Right lobe of liver (tissue), 6 donors: Measurements from ENCODE around the gene ZNF91. TPM values are rescaled to one million over a fixed set of nuclear protein-coding genes. Genes with fewer than 3 reads are reported as not detected.

Experiments
- ATAC-seq, 4 donors: fragments of 200-7000 bp; cut with Tn5 transposase; one replicate each; pipeline ENCODE4 v1.9.1; 2020; ENCODE audit warnings: mild to moderate bottlenecking in 4 of 4, moderate library complexity in 4 of 4
- DNase-seq, 3 donors: peaks; one replicate each; pipeline ENCODE4 v3.0.0-alpha.2; 2020
- H3K27ac ChIP-seq, 3 donors: fragments of 200-600 bp; one replicate each; pipeline ENCODE4 v1.8.0; 2022
- H3K27me3 ChIP-seq, 2 donors: fragments of 200-600 bp; one replicate each; pipeline ENCODE4 v1.8.0; 2022
- H3K36me3 ChIP-seq, 4 donors: fragments of 200-600 bp; sonication (generic) in 1 of 4; one replicate each; pipeline versions ENCODE4 v1.5.1 to v1.8.0; 2017 to 2022; ENCODE audit warnings: control low read depth in 1 of 4
- H3K4me1 ChIP-seq, 4 donors: fragments of 200-600 bp; sonication (generic) in 1 of 4; one replicate each; pipeline versions ENCODE4 v1.5.1 to v1.8.0; 2017 to 2022; ENCODE audit warnings: control low read depth in 1 of 4
- H3K4me3 ChIP-seq, 3 donors: fragments of 200-600 bp; one replicate each; pipeline ENCODE4 v1.8.0; 2022
- H3K9me3 ChIP-seq, 4 donors: fragments of 200-600 bp; sonication (generic) in 1 of 4; one replicate each; pipeline versions ENCODE4 v1.5.1 to v1.8.0; 2017 to 2022; ENCODE audit warnings: control low read depth in 1 of 4
- CTCF ChIP-seq, 4 donors: fragments of 200-600 bp in 3 of 4; fragments of 450-650 bp in 1 of 4; IDR thresholded peaks; one replicate each; pipeline versions ENCODE4 v1.5.1 to v1.8.0; 2016 to 2022; ENCODE audit warnings: antibody characterized with exemption in 4 of 4, mild to moderate bottlenecking in 2 of 4
- POLR2A ChIP-seq: fragments of 450-650 bp; IDR thresholded peaks from one replicate; pipeline ENCODE4 v1.6.1; 2017; ENCODE audit warnings: antibody characterized with exemption, mild to moderate bottlenecking
- WGBS: methylation state at CpG from one replicate; pipeline ENCODE4 v1.1.6; 2018; ENCODE audit warnings: low coverage, low lambda C conversion rate; ENCODE audit not compliant: insufficient coverage; ENCODE audit errors: missing lambda C conversion rate; 5-methylcytosine and 5-hydroxymethylcytosine counted together
- intact Hi-C, 2 donors: fragments of 100-400 bp; cut with DNase I; formaldehyde crosslinking; loops; one replicate each; pipeline versions ENCODE4 v1.11.2 to v1.14.1; 2022
- total RNA-seq, 6 experiments: library from RNA; depleted of rRNA in 2 of 6; stranded (reverse); fragments of >200 nt in 2 of 6; fragmentation: NEBNext Ultra II Directional in 3 of 6; extraction: Animal tissue kit (Norgen Biotek cat#: 25700) in 3 of 6; gene quantifications; one replicate each; pipeline versions ENCODE4 v1.1.0 to v1.2.4, GENCODE V29; 2016 to 2023
- donor health status: DM: no; HTN: yes; CAD: no.
- donor health status: DM: no; HTN: no; CAD: no.
- donor health status: DM: no; HTN: no; CAD: no.
- donor health status: DM: no; HTN: yes; CAD: no.
- donor health status: DM: no; HTN: yes; CAD: no.

The ZNF91 gene
- total RNA-seq, 6 experiments from 2014 or later: 14.4 to 21.0 (median 18.3) TPM

GRCh38 chr19:23351806-23352205 lies 43.5 kb downstream of the ZNF91 start:
- no peak overlapping the region for H3K4me3 ChIP-seq
- WGBS: 90% methylated on average over 2 of the region's 4 CpGs
- H3K27ac ChIP-seq: no peak overlapping the region
- intact Hi-C loops: no loop called here
- no peaks in the 10 kb centered on the region for H3K27me3 ChIP-seq
- peaks cover 0 to 14% (median 0%) of the 10 kb centered on the region in 4 donors for H3K36me3 ChIP-seq
- TF ChIP-seq CTCF (IDR thresholded peaks at IDR 0.05): no peak
- H3K4me1 ChIP-seq: no peaks in the 10 kb centered on the region
- DNase-seq (no peak), ATAC-seq (no peak)
- H3K9me3 ChIP-seq: peaks cover 0 to 87% (median 46%) of the 10 kb centered on the region in 4 donors

- TF ChIP-seq CTCF (IDR thresholded peaks at IDR 0.05) (no peak), POLR2A (no peak)
- DNase-seq: no peak
- no peaks in the 10 kb centered on the region for H3K27me3 ChIP-seq
- WGBS: 97% methylated on average over 7 of the region's 7 CpGs
- intact Hi-C loops: no loop called here
- H3K27ac ChIP-seq: no peak overlapping the region
- peaks cover 0 to 49% (median 33%) of the 10 kb centered on the region in 4 donors for H3K9me3 ChIP-seq
- H3K4me1 ChIP-seq: no peaks in the 10 kb centered on the region
- peaks cover 0 to 20% (median 0%) of the 10 kb centered on the region in 4 donors for H3K36me3 ChIP-seq
- ATAC-seq: no peak
- no peak overlapping the region for H3K4me3 ChIP-seq
Measured at GRCh38 chr19:23346696-23347095, 48.6 kb downstream of the ZNF91 start.

DNA sequence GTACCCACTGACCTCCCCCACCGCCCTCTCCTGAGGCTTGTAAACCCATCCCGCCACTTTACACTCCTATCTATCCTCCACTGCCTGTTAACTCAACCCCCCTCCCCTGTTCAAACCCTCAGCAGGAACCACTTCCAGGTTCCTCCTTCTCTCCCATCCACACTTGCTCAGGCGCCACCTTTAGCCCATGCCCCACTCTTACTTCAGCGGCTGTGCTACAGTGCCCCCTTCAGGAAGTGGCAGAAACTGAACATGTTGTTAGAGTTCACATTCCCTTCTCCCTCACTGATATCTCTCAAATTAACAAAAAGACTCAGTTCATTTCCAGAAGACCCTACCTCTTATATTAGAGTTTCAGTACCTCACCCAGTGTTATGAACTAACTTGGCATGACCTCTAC lies 49.4 kb downstream of the ZNF91 start:
- 83% methylated on average over 4 of the region's 4 CpGs for WGBS
- no peak for TF ChIP-seq POLR2A
- no peak for TF ChIP-seq CTCF (IDR thresholded peaks at IDR 0.05)
- Histone ChIP-seq H3K27ac (no peak overlapping the region), H3K27me3 (no peaks in the 10 kb centered on the region), H3K36me3 (peaks cover 0 to 20% (median 0%) of the 10 kb centered on the region in 4 donors), H3K4me1 (no peaks in the 10 kb centered on the region), H3K4me3 (no peak overlapping the region), H3K9me3 (peaks cover 0 to 46% (median 28%) of the 10 kb centered on the region in 4 donors)
- intact Hi-C loops: no loop called here
- ATAC-seq (no peak), DNase-seq (no peak)

DNA sequence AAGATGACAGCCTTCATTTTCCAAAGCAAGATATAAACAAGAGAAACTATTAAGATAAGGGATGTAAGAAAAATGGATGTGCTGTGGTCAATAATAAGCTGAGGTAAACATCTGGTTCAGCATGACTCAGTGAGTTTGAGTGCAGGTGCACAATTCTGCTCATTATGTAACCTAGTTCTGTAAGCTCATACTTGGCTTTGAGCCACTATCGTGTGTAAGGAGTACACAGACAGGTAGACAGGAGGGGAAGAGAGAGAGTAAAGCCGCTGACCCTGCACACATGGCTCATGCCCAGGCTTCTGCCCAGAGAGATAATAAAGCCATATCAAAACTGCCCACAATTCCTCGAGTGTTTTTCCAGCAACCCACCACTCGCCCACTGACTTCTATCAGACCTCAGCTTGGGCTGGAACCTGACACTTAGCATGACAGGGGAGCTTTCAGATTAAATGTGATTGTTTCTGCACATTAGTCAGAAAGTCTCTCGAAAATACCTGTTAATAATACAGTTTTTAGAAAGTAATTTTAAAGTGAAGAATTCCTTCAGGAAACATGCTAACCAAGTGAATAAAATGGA lies 51.7 kb downstream of the ZNF91 start:
- intact Hi-C loops: no loop called here
- H3K36me3 ChIP-seq: peaks cover 0 to 11% (median 0%) of the 10 kb centered on the region in 4 donors
- no peak for DNase-seq
- ATAC-seq: no peak
- H3K9me3 ChIP-seq: peaks cover 0 to 31% (median 17%) of the 10 kb centered on the region in 4 donors
- TF ChIP-seq POLR2A (no peak), CTCF (IDR thresholded peaks at IDR 0.05) (no peak)
- H3K4me3 ChIP-seq: no peak overlapping the region
- 89% methylated on average over 3 of the region's 5 CpGs for WGBS
- no peaks in the 10 kb centered on the region for H3K27me3 ChIP-seq
- no peaks in the 10 kb centered on the region for H3K4me1 ChIP-seq
- no peak overlapping the region for H3K27ac ChIP-seq

GRCh38 chr19:23328211-23328610 lies 67.1 kb downstream of the ZNF91 start:
- Histone ChIP-seq H3K27me3 (no peaks in the 10 kb centered on the region), H3K27ac (no peak overlapping the region), H3K9me3 (peaks cover 0 to 16% (median 8%) of the 10 kb centered on the region in 4 donors), H3K4me3 (no peak overlapping the region), H3K4me1 (no peaks in the 10 kb centered on the region), H3K36me3 (peaks cover 0 to 2% (median 0%) of the 10 kb centered on the region in 4 donors)
- intact Hi-C loops: no loop called here
- DNase-seq: no peak
- ATAC-seq: no peak
- no peak for TF ChIP-seq POLR2A
- no peak for TF ChIP-seq CTCF (IDR thresholded peaks at IDR 0.05)
